ENCODE measurements around the gene CNNM2. TPM values are rescaled to one million over a fixed set of nuclear protein-coding genes. Genes with fewer than 3 reads are reported as not detected.
"Not testable (repeated sequence)": the region's sequence is repeated elsewhere in the genome, so short reads cannot be mapped to it uniquely, and the experiment has no call there.

Gene CNNM2
- total and polyA plus RNA-seq, 2 experiments from 2014 or later = 1.0 to 5.7 TPM

- Histone ChIP-seq H3F3A (ENCODE audit: insufficient read depth) (peaks cover 5% of the 10 kb centered on the region), H3K9ac (no peak overlapping the region), H3K4me1 (ENCODE audit: insufficient read depth) (peaks cover 4% of the 10 kb centered on the region), H3K27ac (no peak overlapping the region), H3K9me3 (ENCODE audit: low read depth) (no peaks in the 10 kb centered on the region), H2AFZ (no peak overlapping the region), H4K20me1 (ENCODE audit: insufficient read depth) (no peaks in the 10 kb centered on the region), H3K79me2 (ENCODE audit: insufficient read depth) (no peaks in the 10 kb centered on the region), H3K36me3 (ENCODE audit: low read depth) (no peaks in the 10 kb centered on the region), H3K27me3 (replicated peaks; ENCODE audit: insufficient read depth) (no peaks in the 10 kb centered on the region), H3K4me2 (ENCODE audit: unreplicated experiment) (no peak overlapping the region), H3K4me3 (no peak overlapping the region), H3K9me2 (ENCODE audit: insufficient read depth) (no peaks in the 10 kb centered on the region)
- 75 to 92% methylated on average over 1 of the region's 1 CpG for WGBS, 2 experiments (ENCODE audit: low coverage in 1 of 2, low lambda C conversion rate in 2 of 2, missing lambda C conversion rate in 2 of 2)
- DNase-seq = no peak
- no peak for TF ChIP-seq EZH2 (IDR thresholded peaks at IDR 0.05; ENCODE audit: insufficient read depth, poor library complexity, severe bottlenecking)
- no peak for TF ChIP-seq EZH2phosphoT487 (IDR thresholded peaks at IDR 0.05; ENCODE audit: insufficient read depth, low read depth)
- in situ Hi-C loops (cut with MboI) = no loop called here
Measured at GRCh38 chr10:102970562-102971340, 52.7 kb downstream of the CNNM2 start.

- no peak overlapping the region for H3K9ac ChIP-seq
- H3K9me2 ChIP-seq (ENCODE audit: insufficient read depth) = no peaks in the 10 kb centered on the region
- H3K79me2 ChIP-seq (ENCODE audit: insufficient read depth) = no peaks in the 10 kb centered on the region
- peaks cover 12% of the 10 kb centered on the region for H3K4me1 ChIP-seq (ENCODE audit: insufficient read depth)
- H3K27ac ChIP-seq = 0 out of 2 replicates have a peak overlapping the region, but pooled peaks have one; percentile 7
- peak overlapping the region; percentile 65 for H3K4me2 ChIP-seq (ENCODE audit: unreplicated experiment)
- H3K4me3 ChIP-seq = 0 out of 2 replicates have a peak overlapping the region, but pooled peaks have one; percentile 25
- 2 to 6% methylated on average over 2 of the region's 2 CpGs for WGBS, 2 experiments (ENCODE audit: low coverage in 1 of 2, low lambda C conversion rate in 2 of 2, missing lambda C conversion rate in 2 of 2)
- H3K9me3 ChIP-seq (ENCODE audit: low read depth) = no peaks in the 10 kb centered on the region
- H4K20me1 ChIP-seq (ENCODE audit: insufficient read depth) = no peaks in the 10 kb centered on the region
- peak; percentile 32 for DNase-seq
- peaks cover 10% of the 10 kb centered on the region for H3F3A ChIP-seq (ENCODE audit: insufficient read depth)
- no peak for TF ChIP-seq EZH2 (IDR thresholded peaks at IDR 0.05; ENCODE audit: insufficient read depth, poor library complexity, severe bottlenecking)
- no peak for TF ChIP-seq EZH2phosphoT487 (IDR thresholded peaks at IDR 0.05; ENCODE audit: insufficient read depth, low read depth)
- 0 out of 2 replicates have a peak overlapping the region, but pooled peaks have one; percentile 39 for H2AFZ ChIP-seq
- in situ Hi-C loops (cut with MboI) = no loop called here
- no peaks in the 10 kb centered on the region for H3K36me3 ChIP-seq (ENCODE audit: low read depth)
- H3K27me3 ChIP-seq (replicated peaks; ENCODE audit: insufficient read depth) = no peaks in the 10 kb centered on the region
Measured at GRCh38 chr10:102975483-102976379, 57.6 kb downstream of the CNNM2 start.

- H3K27me3 ChIP-seq (replicated peaks; ENCODE audit: insufficient read depth); H3K9me3 ChIP-seq (ENCODE audit: low read depth); H4K20me1 ChIP-seq (ENCODE audit: insufficient read depth); DNase-seq; H3K79me2 ChIP-seq (ENCODE audit: insufficient read depth); H3K36me3 ChIP-seq (ENCODE audit: low read depth); H3K9ac ChIP-seq; in situ Hi-C loops (cut with MboI); H2AFZ ChIP-seq; H3K9me2 ChIP-seq (ENCODE audit: insufficient read depth); H3K27ac ChIP-seq: not testable (repeated sequence)
- Histone ChIP-seq H3K4me2 (ENCODE audit: unreplicated experiment) (peak overlapping the region; percentile 65), H3K4me1 (ENCODE audit: insufficient read depth) (peaks cover 12% of the 10 kb centered on the region), H3K4me3 (0 out of 2 replicates have a peak overlapping the region, but pooled peaks have one; percentile 25), H3F3A (ENCODE audit: insufficient read depth) (peaks cover 10% of the 10 kb centered on the region)
- WGBS, 2 experiments (ENCODE audit: low coverage in 1 of 2, low lambda C conversion rate in 2 of 2, missing lambda C conversion rate in 2 of 2) = 85 to 87% methylated on average over 3 of the region's 3 CpGs
Measured at GRCh38 chr10:102976380-102976726, 58.3 kb downstream of the CNNM2 start.

- no peaks in the 10 kb centered on the region for H3F3A ChIP-seq (ENCODE audit: insufficient read depth)
Measured at GRCh38 chr10:102982296-102982695, 64.2 kb downstream of the CNNM2 start.

More at GRCh38 chr10:102982296-102982695, 64.2 kb downstream of the CNNM2 start:
- no peak overlapping the region for H3K27ac ChIP-seq
- no peak overlapping the region for H3K9ac ChIP-seq
- H3K79me2 ChIP-seq (ENCODE audit: insufficient read depth) = no peaks in the 10 kb centered on the region
- H4K20me1 ChIP-seq (ENCODE audit: insufficient read depth) = no peaks in the 10 kb centered on the region
- 42 to 48% methylated on average over 2 of the region's 2 CpGs for WGBS, 2 experiments (ENCODE audit: low coverage in 1 of 2, low lambda C conversion rate in 2 of 2, missing lambda C conversion rate in 2 of 2)
- H3K36me3 ChIP-seq (ENCODE audit: low read depth) = no peaks in the 10 kb centered on the region
- no peak overlapping the region for H3K4me2 ChIP-seq (ENCODE audit: unreplicated experiment)
- no peaks in the 10 kb centered on the region for H3K27me3 ChIP-seq (replicated peaks; ENCODE audit: insufficient read depth)
- in situ Hi-C loops (cut with MboI) = no loop called here
- TF ChIP-seq EZH2phosphoT487 (IDR thresholded peaks at IDR 0.05; ENCODE audit: insufficient read depth, low read depth) = no peak
- no peak for TF ChIP-seq EZH2 (IDR thresholded peaks at IDR 0.05; ENCODE audit: insufficient read depth, poor library complexity, severe bottlenecking)
- no peaks in the 10 kb centered on the region for H3K4me1 ChIP-seq (ENCODE audit: insufficient read depth)
- H3K4me3 ChIP-seq = no peak overlapping the region
- DNase-seq = no peak
- H3K9me3 ChIP-seq (ENCODE audit: low read depth) = no peaks in the 10 kb centered on the region
- no peak overlapping the region for H2AFZ ChIP-seq
- no peaks in the 10 kb centered on the region for H3K9me2 ChIP-seq (ENCODE audit: insufficient read depth)
